Sigmoid colon (tissue), 7 donors: ENCODE measurements around the gene TSPAN15. TPM values are rescaled to one million over a fixed set of nuclear protein-coding genes. Genes with fewer than 3 reads are reported as not detected.

Experiments
- DNase-seq: peaks from one replicate; pipeline ENCODE4 v3.0.0-alpha.2; 2019
- H3K27ac ChIP-seq, 4 donors: fragments of 200-600 bp; sonication (generic); one replicate each; pipeline ENCODE4 v1.5.1; 2016 to 2019; ENCODE audit warnings: mild to moderate bottlenecking in 1 of 4
- H3K27me3 ChIP-seq, 3 donors: fragments of 200-600 bp; sonication (generic); one replicate each; pipeline ENCODE4 v1.5.1; 2019; ENCODE audit warnings: mild to moderate bottlenecking in 1 of 3
- H3K36me3 ChIP-seq, 4 donors: fragments of 200-600 bp; sonication (generic); one replicate each; pipeline ENCODE4 v1.5.1; 2016 to 2019
- H3K4me1 ChIP-seq, 4 donors: fragments of 200-600 bp; sonication (generic); one replicate each; pipeline ENCODE4 v1.5.1; 2017 to 2019
- H3K4me3 ChIP-seq, 4 donors: fragments of 200-600 bp; sonication (generic); one replicate each; pipeline ENCODE4 v1.5.1; 2017 to 2019; ENCODE audit warnings: mild to moderate bottlenecking in 2 of 4, moderate library complexity in 1 of 4
- H3K9me3 ChIP-seq, 4 donors: fragments of 200-600 bp in 3 of 4; sonication (generic) in 3 of 4; one replicate each; pipeline versions ENCODE4 v1.5.1 to v1.6.1; 2013 to 2019
- CTCF ChIP-seq, 4 experiments: fragments of 450-650 bp in 3 of 4; fragments of 200-600 bp in 1 of 4; IDR thresholded peaks; one replicate each; pipeline ENCODE4 v1.5.1; 2016 to 2019; ENCODE audit warnings: antibody characterized with exemption in 4 of 4, mild to moderate bottlenecking in 3 of 4, moderate library complexity in 2 of 4
- EP300 ChIP-seq, 4 donors: sonication (generic); formaldehyde crosslinking; IDR thresholded peaks; one replicate each; pipeline ENCODE4 v1.6.1; 2017; ENCODE audit warnings: antibody characterized with exemption in 4 of 4
- POLR2A ChIP-seq, 2 donors: fragments of 450-650 bp; IDR thresholded peaks; one replicate each; pipeline ENCODE4 v1.6.1; 2016; ENCODE audit warnings: antibody characterized with exemption in 2 of 2, mild to moderate bottlenecking in 2 of 2, moderate library complexity in 2 of 2
- POLR2AphosphoS5 ChIP-seq, 4 donors: sonication (generic); formaldehyde crosslinking; IDR thresholded peaks; one replicate each; pipeline ENCODE4 v1.6.1; 2017; ENCODE audit warnings: antibody characterized with exemption in 4 of 4
- WGBS, 2 donors: extraction: QIAGEN DNeasy Blood & Tissue Kit; methylation state at CpG; one replicate each; pipeline ENCODE4 v1.1.7; 2013; 5-methylcytosine and 5-hydroxymethylcytosine counted together
- intact Hi-C: fragments of 100-400 bp; cut with DNase I; formaldehyde crosslinking; loops from one replicate; pipeline ENCODE4 v1.15.1; 2023
- polyA plus RNA-seq, 3 donors: library from polyadenylated mRNA; stranded (reverse); fragments of 200-250 nt; gene quantifications; one replicate each; pipeline ENCODE4 v1.2.3, GENCODE V29; 2013
- total RNA-seq, 4 donors: library from RNA; depleted of rRNA; stranded (reverse); fragments of >200 nt; gene quantifications; one replicate each; pipeline ENCODE4 v1.1.0, GENCODE V29; 2016
- donor health status: healthy with polysubstance abuse.
- donor health status: Bipolar disorder and iron deficiency.
- donor health status: healthy.

TSPAN15 gene
- total and polyA plus RNA-seq, 7 donors: 43.0 to 100 (median 70.9) TPM

GRCh38 chr10:69434926-69435325, 16.3 kb upstream of the TSPAN15 start:
- Histone ChIP-seq H3K27ac (no peak overlapping the region), H3K36me3 (peaks cover 0 to 5% (median 0%) of the 10 kb centered on the region in 4 donors), H3K4me1 (peaks cover 0 to 16% (median 14%) of the 10 kb centered on the region in 4 donors), H3K4me3 (no peak overlapping the region), H3K27me3 (no peaks in the 10 kb centered on the region), H3K9me3 (no peaks in the 10 kb centered on the region)
- TF ChIP-seq CTCF (IDR thresholded peaks at IDR 0.05): no peak
- no peak for TF ChIP-seq POLR2AphosphoS5 (IDR thresholded peaks at IDR 0.05)
- no peak for TF ChIP-seq EP300 (IDR thresholded peaks at IDR 0.05)
- peak; percentile 43 for DNase-seq
- intact Hi-C loops: no loop called here
- WGBS, 2 donors: 98% methylated on average over 11 of the region's 11 CpGs

GRCh38 chr10:69435966-69436520, 15.2 kb upstream of the TSPAN15 start:
- H3K9me3 ChIP-seq: no peaks in the 10 kb centered on the region
- H3K4me3 ChIP-seq: no peak overlapping the region
- H3K27ac ChIP-seq: no peak overlapping the region
- intact Hi-C loops: no loop called here
- peak; percentile 48 for DNase-seq
- H3K27me3 ChIP-seq: no peaks in the 10 kb centered on the region
- TF ChIP-seq CTCF (IDR thresholded peaks at IDR 0.05): no peak
- no peak for TF ChIP-seq POLR2A (IDR thresholded peaks at IDR 0.05)
- no peak for TF ChIP-seq EP300 (IDR thresholded peaks at IDR 0.05)
- TF ChIP-seq POLR2AphosphoS5 (IDR thresholded peaks at IDR 0.05): no peak
- peaks cover 0 to 19% (median 17%) of the 10 kb centered on the region in 4 donors for H3K4me1 ChIP-seq
- H3K36me3 ChIP-seq: peaks cover 0 to 5% (median 0%) of the 10 kb centered on the region in 4 donors
- WGBS, 2 donors: 91 to 95% methylated on average over 14 of the region's 14 CpGs

GRCh38 chr10:69437321-69438259, 13.7 kb upstream of the TSPAN15 start:
- 89 to 91% methylated on average over 13 of the region's 13 CpGs for WGBS, 2 donors
- peaks cover 0 to 5% (median 0%) of the 10 kb centered on the region in 4 donors for H3K36me3 ChIP-seq
- H3K4me1 ChIP-seq: peaks cover 0 to 19% (median 17%) of the 10 kb centered on the region in 4 donors
- no peaks in the 10 kb centered on the region for H3K9me3 ChIP-seq
- no peak overlapping the region for H3K4me3 ChIP-seq
- intact Hi-C loops: no loop called here
- peak; percentile 38 for DNase-seq
- H3K27me3 ChIP-seq: no peaks in the 10 kb centered on the region
- no peak for TF ChIP-seq POLR2AphosphoS5 (IDR thresholded peaks at IDR 0.05)
- no peak for TF ChIP-seq CTCF (IDR thresholded peaks at IDR 0.05)
- TF ChIP-seq EP300 (IDR thresholded peaks at IDR 0.05): no peak
- TF ChIP-seq POLR2A (IDR thresholded peaks at IDR 0.05): no peak
- H3K27ac ChIP-seq: no peak overlapping the region

GRCh38 chr10:69438536-69439349, 12.5 kb upstream of the TSPAN15 start:
- intact Hi-C loops: no loop called here
- Histone ChIP-seq H3K27ac (peak overlapping the region; percentile 44 to 65 (median 58)), H3K4me1 (peaks cover 0 to 19% (median 17%) of the 10 kb centered on the region in 4 donors), H3K4me3 (no peak overlapping the region), H3K36me3 (no peaks in the 10 kb centered on the region), H3K27me3 (no peaks in the 10 kb centered on the region), H3K9me3 (no peaks in the 10 kb centered on the region)
- peak; percentile 49 for DNase-seq
- TF ChIP-seq CTCF (IDR thresholded peaks at IDR 0.05) (no peak), POLR2A (IDR thresholded peaks at IDR 0.05) (no peak), POLR2AphosphoS5 (IDR thresholded peaks at IDR 0.05) (no peak), EP300 (IDR thresholded peaks at IDR 0.05) (no peak)
- WGBS, 2 donors: 15 to 35% methylated on average over 10 of the region's 10 CpGs
